ENCODE results near the gene RUFY1. TPM values are rescaled to one million over a fixed set of nuclear protein-coding genes. Genes with fewer than 3 reads are reported as not detected.

Gene RUFY1
- total RNA-seq, 1 experiment from 2014 or later = 63.9 TPM

GRCh38 chr5:179568721-179569120, 18.4 kb downstream of the RUFY1 start:
- Histone ChIP-seq H3K4me3 (no peak overlapping the region), H4K20me1 (ENCODE audit: insufficient read depth) (no peaks in the 10 kb centered on the region; the same call in 1 of the 2 replicates), H3K36me3 (ENCODE audit: low read depth) (peaks cover 21% of the 10 kb centered on the region), H3K9me3 (ENCODE audit: insufficient read depth, low read depth) (no peaks in the 10 kb centered on the region), H3K4me1 (replicated peaks; ENCODE audit: insufficient read depth) (no peaks in the 10 kb centered on the region), H3K4me2 (no peak overlapping the region), H3K9me2 (ENCODE audit: insufficient read depth) (no peaks in the 10 kb centered on the region), H2AFZ (no peak overlapping the region), H3K27me3 (ENCODE audit: insufficient read depth, low read depth) (no peaks in the 10 kb centered on the region), H3K79me2 (ENCODE audit: low read depth) (no peaks in the 10 kb centered on the region), H3F3A (ENCODE audit: insufficient read depth, low read depth) (no peaks in the 10 kb centered on the region), H3K27ac (no peak overlapping the region)
- BruUV-seq (replicated peaks) = no TSS peak
- TF ChIP-seq CTCF (conservative IDR thresholded peaks at IDR 0.05) (no peak), EZH2 (IDR thresholded peaks at IDR 0.05; ENCODE audit: low read depth) (no peak)
- intact Hi-C loops (cut with micrococcal nuclease; ENCODE audit: unreplicated experiment) = no loop called here
- no peak for DNase-seq
- CTCF ChIA-PET = no interaction called here
- POLR2A ChIA-PET (ENCODE audit: unreplicated experiment) = no interaction called here

GRCh38 chr5:179572386-179572785, 22.0 kb downstream of the RUFY1 start:
- Histone ChIP-seq H3K4me2 (no peak overlapping the region), H4K20me1 (ENCODE audit: insufficient read depth) (no peaks in the 10 kb centered on the region), H3K27me3 (ENCODE audit: insufficient read depth, low read depth) (no peaks in the 10 kb centered on the region), H2AFZ (no peak overlapping the region), H3K9me3 (ENCODE audit: insufficient read depth, low read depth) (no peaks in the 10 kb centered on the region), H3K79me2 (ENCODE audit: low read depth) (no peaks in the 10 kb centered on the region), H3K27ac (no peak overlapping the region), H3F3A (ENCODE audit: insufficient read depth, low read depth) (no peaks in the 10 kb centered on the region; the same call in 1 of the 2 replicates), H3K4me1 (replicated peaks; ENCODE audit: insufficient read depth) (no peaks in the 10 kb centered on the region), H3K4me3 (no peak overlapping the region), H3K9me2 (ENCODE audit: insufficient read depth) (no peaks in the 10 kb centered on the region), H3K36me3 (ENCODE audit: low read depth) (peaks cover 23% of the 10 kb centered on the region)
- DNase-seq = no peak
- no TSS peak for BruUV-seq (replicated peaks)
- ChIA-PET POLR2A (ENCODE audit: unreplicated experiment) (interaction anchor here (0.6 kb wide), 2 partner anchors 18 to 108 kb away, joined by 4 to 5 read pairs; no protein-coding TSS in a partner anchor), CTCF (interaction anchor here (0.6 kb wide), 1 partner anchor 61 kb away, joined by 10 read pairs; no protein-coding TSS in a partner anchor)
- no peak for TF ChIP-seq CTCF (conservative IDR thresholded peaks at IDR 0.05)
- TF ChIP-seq EZH2 (IDR thresholded peaks at IDR 0.05; ENCODE audit: low read depth) = no peak
- intact Hi-C loops (cut with micrococcal nuclease; ENCODE audit: unreplicated experiment) = no loop called here

- Histone ChIP-seq H3K9me2 (ENCODE audit: insufficient read depth) (no peaks in the 10 kb centered on the region), H3K4me2 (no peak overlapping the region), H3K4me3 (no peak overlapping the region), H3K27me3 (ENCODE audit: insufficient read depth, low read depth) (no peaks in the 10 kb centered on the region), H3F3A (ENCODE audit: insufficient read depth, low read depth) (peaks cover 8% of the 10 kb centered on the region), H4K20me1 (ENCODE audit: insufficient read depth) (no peaks in the 10 kb centered on the region), H3K79me2 (ENCODE audit: low read depth) (no peaks in the 10 kb centered on the region), H2AFZ (no peak overlapping the region), H3K36me3 (ENCODE audit: low read depth) (peaks cover 19% of the 10 kb centered on the region; the same call in 1 of the 2 replicates), H3K9me3 (ENCODE audit: insufficient read depth, low read depth) (no peaks in the 10 kb centered on the region), H3K27ac (no peak overlapping the region), H3K4me1 (replicated peaks; ENCODE audit: insufficient read depth) (no peaks in the 10 kb centered on the region)
- ChIA-PET POLR2A (ENCODE audit: unreplicated experiment) (no interaction called here), CTCF (no interaction called here)
- DNase-seq = no peak
- intact Hi-C loops (cut with micrococcal nuclease; ENCODE audit: unreplicated experiment) = no loop called here
- no TSS peak for BruUV-seq (replicated peaks)
- TF ChIP-seq CTCF (conservative IDR thresholded peaks at IDR 0.05) (no peak), EZH2 (IDR thresholded peaks at IDR 0.05; ENCODE audit: low read depth) (no peak)
Observed at GRCh38 chr5:179577286-179577960, 27.1 kb downstream of the RUFY1 start.

Measured in PC-9 (cell line).